Muscle layer of duodenum (tissue), 2 donors: ENCODE results near the gene VAT1.
"Not testable (repeated sequence)": the region's sequence is repeated elsewhere in the genome, so short reads cannot be mapped to it uniquely, and the experiment has no call there.

Experiments
- H3K27ac ChIP-seq: one replicate; pipeline ENCODE4 v1.7.0; 2013; ENCODE audit warnings: mild to moderate bottlenecking, low read length
- H3K27me3 ChIP-seq: one replicate; pipeline ENCODE4 v1.7.0; 2013; ENCODE audit warnings: low read depth, mild to moderate bottlenecking, control low read depth, low read length
- H3K36me3 ChIP-seq, 2 donors: one replicate each; pipeline ENCODE4 v1.7.0; 2013; ENCODE audit warnings: low read length in 2 of 2, control low read depth in 1 of 2, mild to moderate bottlenecking in 1 of 2; ENCODE audit not compliant: insufficient read depth in 2 of 2, control insufficient read depth in 1 of 2
- H3K4me1 ChIP-seq, 2 donors: one replicate each; pipeline ENCODE4 v1.7.0; 2013; ENCODE audit warnings: low read length in 2 of 2, mild to moderate bottlenecking in 2 of 2, control low read depth in 1 of 2, moderate library complexity in 1 of 2; ENCODE audit not compliant: insufficient read depth in 2 of 2, control insufficient read depth in 1 of 2
- H3K4me3 ChIP-seq, 2 donors: one replicate each; pipeline ENCODE4 v1.7.0; 2013; ENCODE audit warnings: low read length in 2 of 2, low read depth in 1 of 2, mild to moderate bottlenecking in 1 of 2
- H3K9me3 ChIP-seq, 2 donors: one replicate each; pipeline ENCODE4 v1.7.0; 2013; ENCODE audit warnings: low read length in 2 of 2, control low read depth in 1 of 2, mild to moderate bottlenecking in 1 of 2; ENCODE audit not compliant: control insufficient read depth in 1 of 2
- donor health status: healthy.

The VAT1 gene

GRCh38 chr17:43021741-43022512 lies at the start of gene VAT1:
Gene VAT1, minus strand, starts transcription at chr17:43022385. Its CDS starts 63 bp downstream, at chr17:43022322.
- Histone ChIP-seq H3K27ac (peak within 1 kb of the TSS; percentile 60), H3K27me3 (no peaks in the 10 kb centered on the region), H3K9me3 (no peaks in the 10 kb centered on the region), H3K4me1 (peaks cover 12 to 27% of the 10 kb centered on the region in 2 donors), H3K36me3 (peaks cover 3 to 12% of the 10 kb centered on the region in 2 donors), H3K4me3 (peak within 1 kb of the TSS; percentile 71 to 100)

- Histone ChIP-seq H3K27me3 (no peaks in the 10 kb centered on the region), H3K36me3 (no peaks in the 10 kb centered on the region), H3K27ac (no peak overlapping the region), H3K4me3 (no peak overlapping the region), H3K9me3 (no peaks in the 10 kb centered on the region), H3K4me1 (no peaks in the 10 kb centered on the region)
Measured at GRCh38 chr17:43070872-43071271, 48.7 kb upstream of the VAT1 start.

DNA sequence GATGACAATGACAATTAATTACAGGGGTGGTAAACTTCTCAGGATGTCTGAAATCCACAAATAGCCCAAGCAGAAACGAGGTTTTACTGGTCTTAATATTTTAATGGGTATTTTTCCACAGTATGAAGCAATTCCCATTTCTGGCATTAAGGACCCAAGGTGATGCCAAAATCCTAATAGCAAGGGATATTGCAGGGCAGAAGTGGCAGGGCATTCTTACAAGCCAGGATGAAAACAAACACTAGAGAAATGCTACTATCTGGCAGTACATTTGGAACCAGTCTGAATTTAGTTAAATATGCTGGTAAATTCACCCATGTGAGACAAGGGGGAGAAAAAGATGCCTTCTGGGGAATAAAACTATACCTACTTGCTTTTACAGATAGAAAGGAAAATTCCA lies 48.1 kb upstream of the VAT1 start:
- Histone ChIP-seq H3K9me3 (no peaks in the 10 kb centered on the region), H3K4me1 (no peaks in the 10 kb centered on the region), H3K27me3 (no peaks in the 10 kb centered on the region), H3K4me3 (no peak overlapping the region), H3K36me3 (no peaks in the 10 kb centered on the region), H3K27ac (no peak overlapping the region)

GRCh38 chr17:43069368-43069898 lies 47.2 kb upstream of the VAT1 start:
- Histone ChIP-seq H3K27me3 (no peaks in the 10 kb centered on the region), H3K27ac (no peak overlapping the region), H3K36me3 (no peaks in the 10 kb centered on the region), H3K9me3 (no peaks in the 10 kb centered on the region), H3K4me1 (no peaks in the 10 kb centered on the region), H3K4me3 (no peak overlapping the region)

- H3K4me3 ChIP-seq, result no peak overlapping the region
Measured at GRCh38 chr17:43068570-43069367, 46.6 kb upstream of the VAT1 start.

GRCh38 chr17:43062984-43063638 lies 40.9 kb upstream of the VAT1 start:
- Histone ChIP-seq H3K27me3 (no peaks in the 10 kb centered on the region), H3K4me1 (no peaks in the 10 kb centered on the region), H3K36me3 (no peaks in the 10 kb centered on the region), H3K9me3 (no peaks in the 10 kb centered on the region), H3K27ac (no peak overlapping the region), H3K4me3 (no peak overlapping the region)

More at GRCh38 chr17:43068570-43069367, 46.6 kb upstream of the VAT1 start:
- H3K9me3 ChIP-seq, result no peaks in the 10 kb centered on the region
- no peaks in the 10 kb centered on the region for H3K27me3 ChIP-seq
- no peak overlapping the region for H3K27ac ChIP-seq
- H3K36me3 ChIP-seq, result no peaks in the 10 kb centered on the region
- H3K4me1 ChIP-seq, result no peaks in the 10 kb centered on the region

GRCh38 chr17:43056051-43056450 lies 33.9 kb upstream of the VAT1 start:
- H3K4me1 ChIP-seq, result no peaks in the 10 kb centered on the region
- no peaks in the 10 kb centered on the region for H3K27me3 ChIP-seq
- no peaks in the 10 kb centered on the region for H3K9me3 ChIP-seq
- no peaks in the 10 kb centered on the region for H3K36me3 ChIP-seq
- H3K4me3 ChIP-seq, result no peak overlapping the region
- H3K27ac ChIP-seq, result no peak overlapping the region

DNA sequence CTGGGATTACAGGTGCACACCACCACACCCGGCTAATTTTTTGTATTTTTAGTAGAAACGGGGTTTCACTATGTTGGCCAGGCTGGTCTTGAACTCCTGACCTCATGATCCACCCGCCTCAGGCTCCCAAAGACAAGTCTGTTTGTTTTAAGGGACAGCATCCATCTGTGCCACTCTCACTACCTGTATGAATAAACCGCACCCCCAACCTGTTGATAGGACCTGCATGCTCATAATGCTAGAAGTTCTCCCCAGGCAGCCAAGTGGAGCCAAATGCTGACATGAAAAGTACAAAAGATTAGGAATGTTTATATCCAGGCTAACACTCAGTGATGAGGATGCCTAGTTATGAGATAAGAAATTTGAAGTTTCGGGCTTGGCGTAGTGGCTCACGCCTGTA lies 30.8 kb upstream of the VAT1 start:
- not testable (repeated sequence) for H3K4me1 ChIP-seq, H3K4me3 ChIP-seq, H3K27me3 ChIP-seq, H3K36me3 ChIP-seq, H3K9me3 ChIP-seq, H3K27ac ChIP-seq

DNA sequence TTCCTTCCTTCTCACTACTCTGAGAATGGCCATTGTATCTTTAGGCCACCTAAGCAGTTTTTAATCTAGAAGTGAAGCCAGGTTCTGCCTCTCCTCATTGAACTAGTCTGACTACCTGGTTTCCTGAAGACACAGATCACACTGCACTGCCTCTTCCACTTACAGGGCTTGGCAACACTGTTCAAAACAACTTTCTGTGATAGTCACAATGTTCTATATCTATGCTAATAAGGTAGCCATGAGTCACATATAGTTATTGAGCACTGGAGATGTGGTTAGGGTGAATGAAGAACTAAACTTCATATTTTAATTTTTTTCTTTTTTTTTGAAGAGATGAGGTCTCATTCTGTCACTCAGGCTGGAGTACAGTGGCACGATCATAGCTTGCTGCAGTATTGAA lies 29.8 kb upstream of the VAT1 start:
- Histone ChIP-seq H3K27ac (no peak overlapping the region), H3K36me3 (peaks cover 0 to 4% of the 10 kb centered on the region in 2 donors), H3K4me3 (no peak overlapping the region), H3K27me3 (no peaks in the 10 kb centered on the region), H3K4me1 (no peaks in the 10 kb centered on the region), H3K9me3 (no peaks in the 10 kb centered on the region)

DNA sequence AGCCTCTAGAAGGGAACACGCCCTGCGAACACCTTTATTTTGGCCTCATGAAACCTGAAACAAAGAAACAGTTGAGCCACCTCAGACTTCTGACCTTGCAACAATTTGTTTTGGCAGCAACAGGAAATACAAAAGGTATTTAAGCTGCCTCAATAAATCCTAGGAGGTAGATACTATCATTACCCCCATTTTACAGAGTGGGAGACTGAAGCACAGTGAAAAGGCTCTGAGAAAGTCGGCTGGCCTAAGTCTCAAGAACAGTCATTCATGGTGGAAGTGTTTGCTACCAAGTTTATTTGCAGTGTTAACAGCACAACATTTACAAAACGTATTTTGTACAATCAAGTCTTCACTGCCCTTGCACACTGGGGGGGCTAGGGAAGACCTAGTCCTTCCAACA lies 21.8 kb upstream of the VAT1 start:
- no peaks in the 10 kb centered on the region for H3K27me3 ChIP-seq
- no peaks in the 10 kb centered on the region for H3K4me1 ChIP-seq
- H3K4me3 ChIP-seq, result no peak overlapping the region
- H3K9me3 ChIP-seq, result no peaks in the 10 kb centered on the region
- no peak overlapping the region for H3K27ac ChIP-seq
- peaks cover 0 to 11% of the 10 kb centered on the region in 2 donors for H3K36me3 ChIP-seq

- no peaks in the 10 kb centered on the region for H3K27me3 ChIP-seq
- no peak overlapping the region for H3K27ac ChIP-seq
- H3K4me1 ChIP-seq, result no peaks in the 10 kb centered on the region
- H3K4me3 ChIP-seq, result no peak overlapping the region
- peaks cover 0 to 7% of the 10 kb centered on the region in 2 donors for H3K36me3 ChIP-seq
- H3K9me3 ChIP-seq, result no peaks in the 10 kb centered on the region
Measured at GRCh38 chr17:43043307-43043706, 21.1 kb upstream of the VAT1 start.
